GM19463 (cell line): ENCODE results near the gene LRCH4.
"Not testable (repeated sequence)": the region's sequence is repeated elsewhere in the genome, so short reads cannot be mapped to it uniquely, and the experiment has no call there.

Experiments used
- ATAC-seq: cut with Tn5 transposase; IDR thresholded peaks from one replicate; pipeline ENCODE4 v1.9.1; 2021; ENCODE audit warnings: mild to moderate bottlenecking, moderate library complexity; ENCODE audit not compliant: unreplicated experiment

LRCH4 gene

DNA sequence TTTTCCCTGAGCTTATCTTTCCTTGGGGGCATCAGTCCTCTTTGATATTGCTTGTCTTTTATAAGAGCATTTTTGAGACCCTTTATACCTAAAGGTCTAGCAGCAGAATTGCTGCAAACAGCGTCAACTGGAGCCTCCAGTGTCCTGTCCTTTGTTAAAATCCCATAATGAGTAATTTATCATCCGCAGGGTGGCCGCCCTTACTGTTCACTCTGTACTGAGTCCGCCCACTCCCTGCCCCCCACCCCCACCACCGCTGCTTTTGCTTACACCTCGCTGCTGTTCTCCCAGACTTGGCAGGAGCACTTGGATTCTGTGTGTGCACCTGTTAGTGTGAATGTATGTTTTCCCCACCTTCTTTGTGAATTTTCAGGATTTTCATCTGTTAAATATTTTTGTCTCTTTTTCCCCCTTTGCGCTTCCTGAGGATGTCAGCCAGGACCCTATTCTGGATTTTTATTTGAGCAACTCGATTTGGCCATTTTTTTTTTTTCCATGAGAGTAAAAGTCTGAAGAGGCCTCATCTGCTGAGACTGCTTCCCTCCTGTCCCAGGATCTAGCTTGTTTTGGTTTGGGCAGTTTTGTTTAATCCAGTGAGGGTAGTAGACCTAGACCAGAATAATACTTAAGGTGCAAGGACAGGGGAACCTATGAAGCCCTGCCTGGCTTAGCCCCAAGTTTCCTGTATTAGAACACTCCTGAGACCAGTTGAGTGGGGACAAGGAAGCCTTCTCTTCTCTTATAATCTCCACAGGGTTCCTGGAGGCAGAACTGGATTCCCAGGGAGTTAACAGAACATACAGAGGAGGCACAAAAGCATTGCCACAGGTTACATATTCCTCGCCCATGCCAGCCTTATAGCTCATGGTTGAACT lies 38.8 kb downstream of the LRCH4 start:
- no peak for ATAC-seq

DNA sequence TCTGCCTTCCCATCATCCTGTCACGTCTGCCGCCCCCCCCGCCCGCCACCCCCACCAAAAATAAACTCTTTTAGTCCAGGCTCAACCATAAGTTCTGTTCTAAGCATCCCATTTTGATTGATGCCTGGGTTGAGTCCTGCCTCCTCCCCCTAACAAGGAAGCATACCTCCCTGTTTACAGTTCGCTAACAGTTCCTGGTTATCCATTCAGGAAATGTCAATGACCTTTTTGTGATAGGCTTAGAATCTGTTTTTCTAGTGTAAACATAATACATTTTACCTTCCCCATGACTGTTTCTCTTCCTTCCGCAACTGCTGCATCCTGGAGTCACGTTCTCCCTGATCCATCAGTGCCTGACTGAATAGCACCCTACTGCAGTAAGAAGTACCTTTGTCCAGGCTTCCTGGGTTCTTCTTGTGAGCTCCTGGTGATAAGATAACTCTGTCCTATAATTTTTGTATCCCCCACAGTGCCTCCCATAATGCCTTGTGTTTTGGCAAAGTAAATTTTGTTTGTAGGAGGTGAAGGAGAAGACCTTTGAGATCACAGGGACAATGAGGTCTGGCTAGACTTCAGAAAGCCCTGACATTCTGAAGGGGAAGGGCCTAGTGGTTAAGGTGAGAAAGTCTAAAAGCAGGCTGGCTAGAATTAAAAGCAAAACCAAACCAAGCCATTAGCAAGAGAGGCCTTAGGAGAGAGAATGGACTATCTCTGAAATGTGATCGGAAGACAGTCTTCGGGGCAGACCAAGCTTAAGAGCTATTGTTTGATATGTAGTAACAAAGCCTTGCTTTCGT lies 39.6 kb downstream of the LRCH4 start:
- ATAC-seq = no peak

DNA sequence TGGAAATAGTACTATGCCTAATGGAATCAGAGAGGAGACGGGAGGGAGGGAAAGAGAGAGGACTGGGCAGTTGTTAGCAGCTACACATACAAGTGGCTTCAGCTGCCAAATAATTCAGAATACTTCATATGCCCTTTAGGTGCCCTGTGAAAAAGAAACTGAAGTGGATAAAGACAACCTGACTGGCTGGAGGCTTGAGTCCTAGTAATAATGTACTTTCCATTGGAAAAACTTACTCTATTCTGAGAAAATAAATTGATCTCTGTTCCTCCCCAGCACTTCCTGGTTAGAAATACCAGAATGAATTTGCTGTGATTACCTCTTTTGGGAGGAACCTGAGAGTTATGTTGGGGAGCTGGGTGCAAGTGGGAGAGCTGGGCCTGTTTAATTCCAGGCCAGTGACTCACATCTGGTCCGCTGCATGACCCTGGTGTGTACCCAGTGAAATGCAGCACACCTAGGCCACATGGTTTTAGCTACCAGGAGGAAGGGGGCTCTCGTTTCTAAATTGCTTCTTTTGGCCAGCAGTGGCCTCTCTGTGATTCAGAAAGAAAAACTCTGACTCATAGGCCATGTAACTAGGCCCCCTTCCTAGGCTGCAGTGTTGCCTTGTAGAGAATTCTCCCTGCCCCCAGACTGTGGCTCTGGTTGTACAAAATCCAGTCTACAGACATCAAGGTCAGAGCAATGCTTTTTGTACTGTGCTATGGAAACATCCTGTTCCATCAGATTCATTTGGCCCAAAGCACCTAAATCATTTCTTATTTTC lies 40.4 kb downstream of the LRCH4 start:
- peak; percentile 55 for ATAC-seq

DNA sequence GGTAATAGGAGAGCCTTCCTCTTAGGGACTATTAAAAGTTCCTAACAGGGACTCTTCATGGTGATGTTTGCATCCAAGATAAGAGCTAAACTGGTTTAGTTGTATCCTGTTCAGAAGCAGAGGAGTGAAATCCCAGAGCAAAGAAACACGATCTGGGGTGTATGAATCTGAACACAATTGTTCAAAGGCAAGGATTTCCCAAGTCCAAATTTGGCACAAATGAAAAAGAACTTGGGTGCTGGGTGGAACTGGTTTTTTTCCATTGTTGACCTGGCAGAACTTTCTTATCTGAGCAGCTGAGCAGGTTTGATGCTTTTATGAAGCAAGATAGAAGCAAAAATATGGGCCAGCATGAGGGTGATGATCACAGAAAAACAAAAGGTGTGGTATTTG lies 41.0 kb downstream of the LRCH4 start:
- no peak for ATAC-seq

DNA sequence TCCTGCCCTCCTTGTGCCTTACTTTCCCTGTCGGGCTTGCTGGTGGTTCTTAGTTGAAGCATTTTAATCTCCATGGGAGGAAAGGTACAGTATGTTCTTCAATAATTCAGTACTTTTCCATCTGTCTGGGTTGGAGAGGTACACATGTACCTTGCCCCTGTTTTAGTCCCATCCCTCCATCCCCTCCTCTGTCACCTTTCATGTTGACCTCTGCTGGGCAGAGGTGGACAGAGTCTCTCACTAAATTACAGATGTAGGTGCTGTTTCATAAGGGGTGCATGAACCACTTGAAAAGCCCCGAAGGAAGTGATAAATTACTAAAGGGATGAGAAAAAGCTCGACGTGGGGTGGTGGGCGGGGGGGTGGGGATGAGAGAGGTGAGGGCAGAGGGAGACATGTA lies 41.5 kb downstream of the LRCH4 start:
- ATAC-seq = no peak

DNA sequence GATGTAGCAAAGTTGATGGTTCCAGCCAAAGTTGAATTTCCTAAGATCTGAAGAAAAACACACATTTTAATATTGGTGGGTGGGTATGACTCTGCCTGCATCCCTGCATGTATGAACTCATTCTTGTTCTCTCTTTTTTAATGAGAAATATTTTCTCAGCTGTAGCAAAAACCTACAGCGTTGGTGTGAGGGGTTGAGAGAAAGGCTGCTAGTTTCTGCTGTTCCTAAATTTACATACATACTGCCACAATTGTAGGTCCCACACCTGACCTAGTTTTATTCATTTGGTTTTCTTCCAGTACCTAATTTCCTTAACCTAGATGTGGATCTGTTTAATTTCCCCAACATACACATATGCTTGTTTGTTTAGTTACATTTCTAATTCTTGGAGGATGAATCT lies 42.3 kb downstream of the LRCH4 start:
- no peak for ATAC-seq

DNA sequence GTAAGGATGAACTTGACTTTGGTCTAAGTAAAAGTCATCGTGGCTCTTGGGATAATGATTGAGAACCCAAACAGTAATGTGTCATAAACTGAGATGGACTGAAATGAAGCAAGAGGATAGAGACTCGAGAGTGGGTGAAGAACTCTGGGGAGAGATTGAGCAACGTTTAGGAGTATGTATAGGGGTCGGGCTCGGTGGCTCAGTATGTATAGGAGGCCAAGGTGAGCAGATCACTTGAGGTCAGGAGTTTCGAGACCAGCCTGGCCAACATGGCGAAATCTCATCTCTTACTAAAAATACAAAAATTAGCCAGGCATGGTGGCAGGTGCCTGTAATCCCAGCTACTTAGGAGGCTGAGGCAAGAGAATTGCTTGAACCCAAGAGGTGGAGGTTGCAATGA lies 44.6 kb downstream of the LRCH4 start:
- not testable (repeated sequence) for ATAC-seq

DNA sequence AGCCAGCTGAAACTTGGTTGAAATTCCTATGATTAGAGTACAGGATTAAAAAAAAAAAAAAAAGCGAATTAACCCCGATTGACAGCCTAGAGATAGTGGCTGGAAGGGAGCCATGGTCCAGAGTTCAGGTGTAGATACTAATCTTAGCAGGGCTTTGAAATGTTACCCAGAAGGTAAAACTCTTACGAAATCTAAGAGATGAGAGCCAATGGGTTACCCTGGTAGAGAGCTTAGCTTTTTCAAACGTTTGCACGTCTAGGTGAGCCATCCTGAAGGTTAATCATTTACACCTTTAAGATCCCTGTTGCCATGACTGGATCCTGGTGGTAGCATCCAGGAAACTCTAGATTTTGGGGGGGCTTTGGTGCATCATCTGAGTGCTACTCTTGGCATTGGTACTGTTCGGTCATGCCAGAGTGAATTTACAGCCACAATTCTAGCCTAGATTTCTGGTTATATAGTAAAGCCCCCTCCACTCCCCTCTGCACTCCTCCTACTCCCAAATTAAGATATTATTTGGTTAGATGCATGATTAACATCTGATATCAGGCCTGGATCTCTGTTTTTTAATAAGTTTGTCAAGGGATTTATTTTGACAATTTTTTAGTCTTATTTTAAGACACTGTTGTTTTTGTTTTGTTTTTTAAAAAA lies 45.7 kb downstream of the LRCH4 start:
- ATAC-seq = no peak

DNA sequence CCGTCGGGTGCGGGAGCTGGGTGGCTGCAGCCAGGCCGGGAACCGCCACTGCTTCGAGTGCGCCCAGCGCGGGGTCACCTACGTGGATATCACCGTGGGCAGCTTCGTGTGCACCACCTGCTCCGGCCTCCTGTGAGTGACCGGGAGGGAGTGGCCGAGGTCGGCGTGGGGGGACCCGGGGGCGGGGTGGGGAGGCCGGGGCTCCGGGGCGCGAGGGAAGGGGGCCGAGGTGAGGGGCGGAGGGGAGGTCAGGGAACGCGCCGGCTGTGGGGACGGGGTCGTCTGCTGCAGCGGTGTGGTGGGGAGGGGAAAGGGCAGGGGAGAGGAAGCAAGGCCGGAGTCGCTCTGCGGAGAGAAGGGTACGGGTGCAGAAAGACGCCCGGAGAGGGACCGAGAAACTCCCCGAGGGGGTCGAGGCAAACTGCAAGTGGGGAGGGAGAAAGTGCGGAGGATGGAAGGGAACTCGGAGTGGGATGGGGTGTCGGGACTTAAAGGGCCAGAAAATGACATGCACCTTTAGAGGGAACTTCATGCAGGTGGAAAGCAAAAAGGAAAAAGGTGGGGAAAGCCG lies 46.4 kb downstream of the LRCH4 start:
- ATAC-seq = no peak

DNA sequence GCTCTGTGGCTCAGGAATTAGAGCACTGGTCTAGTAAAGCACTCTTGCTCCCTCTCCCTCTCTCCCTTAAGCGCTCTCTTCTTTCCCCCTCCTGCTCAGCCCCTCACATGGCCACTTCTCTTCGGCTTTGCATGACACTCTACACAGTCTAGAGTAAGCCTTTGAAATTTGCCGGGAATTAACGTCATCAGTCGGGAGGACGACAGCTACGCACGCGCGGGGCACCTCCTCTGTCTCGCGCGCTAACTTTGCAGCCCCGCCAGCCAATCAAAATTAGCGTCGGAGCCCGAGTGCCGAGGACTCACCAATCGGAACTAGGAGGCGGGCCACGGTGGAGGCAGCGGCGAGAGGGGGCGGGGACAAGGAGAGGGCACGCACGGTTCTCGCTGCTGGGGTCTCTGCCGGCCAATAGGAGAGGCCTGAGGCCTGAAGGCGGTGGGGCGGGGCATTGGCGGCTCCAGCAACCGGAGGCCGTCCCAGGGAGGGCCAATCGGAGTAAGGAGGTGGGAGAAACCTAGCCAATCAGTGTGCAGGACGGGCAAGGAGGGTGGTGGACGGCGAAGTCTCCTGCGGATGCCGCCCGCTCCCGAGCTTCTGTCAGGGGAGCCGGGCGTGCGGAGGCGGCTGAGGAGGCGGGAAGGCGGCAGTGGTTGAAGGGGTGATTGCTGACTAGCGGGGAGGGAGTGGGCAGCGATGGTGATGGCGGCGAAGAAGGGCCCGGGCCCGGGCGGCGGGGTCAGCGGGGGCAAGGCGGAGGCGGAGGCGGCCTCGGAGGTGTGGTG lies 47.1 kb downstream of the LRCH4 start, which contains the start of gene AGFG2:
Gene AGFG2 (plus strand): TSS at position 550 of the 782 bp plus-strand sequence. CDS start 144 bp downstream, at position 694.
- peak; percentile 93 for ATAC-seq

DNA sequence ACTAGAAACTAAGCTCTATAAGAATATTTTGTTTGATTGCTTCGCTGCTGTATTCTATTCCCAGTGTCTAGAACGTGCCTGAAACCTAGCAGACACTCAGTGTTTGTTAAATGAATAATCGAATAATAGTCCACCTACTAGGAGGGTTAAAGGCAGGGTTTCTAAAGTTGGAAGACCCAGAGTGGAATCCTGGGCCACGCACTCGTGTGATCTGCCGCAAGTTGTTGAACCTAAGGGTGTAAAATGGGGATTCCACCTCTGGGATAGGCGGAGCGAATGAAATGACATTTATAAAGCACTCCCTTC lies 47.6 kb downstream of the LRCH4 start:
- ATAC-seq = no peak

DNA sequence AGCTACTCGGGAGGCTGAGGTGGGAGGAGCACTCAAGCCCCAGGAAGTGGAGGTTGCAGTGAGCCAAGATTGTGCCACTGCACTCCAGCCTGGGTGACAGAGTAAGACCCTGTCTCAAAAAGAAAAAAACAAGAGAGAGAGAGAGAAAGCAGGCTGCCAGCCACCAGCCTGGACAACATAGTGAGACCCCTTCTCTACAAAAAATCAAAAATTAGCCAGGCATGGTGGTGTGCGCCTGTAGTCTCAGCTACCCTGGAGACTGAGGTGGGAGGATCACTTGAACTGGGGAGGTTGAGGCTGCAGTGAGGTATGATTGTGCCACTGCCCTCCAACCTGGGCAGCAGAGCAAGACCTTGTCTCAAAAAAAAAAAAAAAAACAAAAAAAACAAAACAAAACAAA lies 49.2 kb downstream of the LRCH4 start:
- ATAC-seq = not testable (repeated sequence)

DNA sequence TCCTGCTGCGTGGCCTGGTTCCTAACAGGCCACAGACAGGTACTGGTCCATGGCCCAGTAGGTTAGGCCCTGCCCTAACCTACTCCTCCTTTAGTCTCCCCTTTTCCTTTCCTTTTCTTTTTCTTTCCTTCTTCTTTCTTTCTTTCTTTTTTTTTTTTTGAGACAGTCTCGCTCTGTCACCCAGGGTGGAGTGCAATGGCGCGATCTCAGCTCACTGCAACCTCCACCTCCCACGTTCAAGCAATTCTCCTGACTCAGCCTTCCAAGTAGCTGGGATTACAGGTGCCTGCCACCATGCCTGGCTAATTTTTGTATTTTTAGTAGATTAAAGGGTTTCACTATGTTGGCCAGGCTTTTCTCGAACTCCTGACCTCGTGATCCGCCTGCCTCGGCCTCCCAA lies 49.9 kb downstream of the LRCH4 start:
- not testable (repeated sequence) for ATAC-seq

DNA sequence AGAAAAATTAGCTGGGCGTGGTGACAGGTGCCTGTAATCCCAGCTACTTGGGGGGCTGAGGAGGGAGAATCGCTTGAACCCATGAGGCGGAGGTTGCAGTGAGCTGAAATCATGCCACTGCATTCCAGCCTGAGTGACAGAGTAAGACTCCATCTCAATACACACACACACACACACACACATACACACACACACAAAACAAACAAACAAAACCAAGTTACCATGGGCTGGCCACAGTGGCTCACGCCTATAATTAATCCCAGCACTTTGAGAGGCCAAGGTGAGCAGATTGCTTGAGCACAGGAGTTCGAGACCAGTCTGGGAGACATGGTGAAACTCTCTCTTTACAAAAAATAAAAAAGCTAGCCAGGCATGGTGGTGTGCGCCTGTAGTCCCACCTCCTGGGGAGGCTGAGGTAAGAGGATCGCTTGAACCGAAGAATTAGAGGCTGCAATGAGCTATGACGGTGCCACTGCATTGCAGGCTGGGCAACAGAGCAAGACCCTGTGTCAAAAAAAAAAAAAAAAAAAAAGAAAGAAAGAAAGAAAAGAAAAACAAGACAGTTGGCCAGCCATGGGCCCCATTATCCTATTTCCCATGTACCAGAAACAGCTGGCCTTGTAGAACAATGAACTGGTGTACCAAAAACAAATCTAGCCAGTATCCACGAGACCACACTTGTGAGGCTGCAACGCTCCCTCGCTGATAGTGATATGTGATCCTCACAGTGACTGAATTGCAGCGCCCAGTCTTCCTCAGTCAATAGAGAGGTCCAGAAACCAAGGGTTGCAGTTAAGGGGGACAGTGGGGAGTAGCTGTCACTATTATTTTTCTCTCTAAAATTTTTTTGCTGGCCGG lies 53.5 kb downstream of the LRCH4 start:
- ATAC-seq = no peak

DNA sequence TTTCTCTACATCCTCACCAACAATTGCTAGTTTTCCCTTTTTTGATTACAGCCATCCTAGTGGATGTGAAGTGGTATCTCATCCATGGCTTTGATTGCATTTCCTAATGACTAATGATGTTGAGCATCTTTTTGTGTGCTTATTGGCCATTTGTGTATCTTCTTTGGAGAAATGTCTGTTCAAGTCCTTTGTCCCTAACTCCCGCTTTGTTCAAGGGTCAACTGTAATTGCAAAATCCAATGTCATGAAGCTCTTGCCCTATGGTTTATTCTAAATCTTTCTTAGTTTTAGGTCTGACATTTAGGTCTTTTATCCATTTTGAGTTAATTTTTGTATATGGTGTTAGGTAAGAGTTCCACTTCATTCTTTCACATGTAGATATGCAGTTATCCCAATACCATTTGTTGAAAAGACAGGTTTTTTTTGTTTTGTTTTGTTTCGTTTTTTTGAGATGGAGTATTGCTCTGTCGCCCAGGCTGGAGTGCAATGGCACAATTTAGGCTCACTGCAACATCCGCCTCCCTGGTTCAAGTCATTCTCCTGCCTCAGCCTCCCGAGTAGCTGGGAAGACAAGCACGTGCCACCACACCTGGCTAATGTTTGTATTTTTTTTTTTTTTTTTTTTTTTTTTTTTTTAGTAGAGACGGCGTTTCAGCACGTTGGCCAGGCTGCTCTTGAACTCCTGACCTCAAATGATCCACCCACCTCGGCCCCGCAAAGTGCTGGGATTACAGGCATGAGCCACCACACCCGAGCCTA lies 57.6 kb downstream of the LRCH4 start:
- not testable (repeated sequence) for ATAC-seq
